Stimulated activated CD4-positive, alpha-beta T cell treated with anti-CD3 and anti-CD28 coated beads, Interleukin-2, amount 100 ng/mL, for 4 hours (primary cell): Measurements from ENCODE around the gene GPRC6A.
"Not testable (repeated sequence)": the region's sequence is repeated elsewhere in the genome, so short reads cannot be mapped to it uniquely, and the experiment has no call there.

Experiments used
- DNase-seq: peaks from one replicate; pipeline ENCODE4 v3.0.0-alpha.2; 2020; ENCODE audit warnings: low read depth

The GPRC6A gene, protein sequence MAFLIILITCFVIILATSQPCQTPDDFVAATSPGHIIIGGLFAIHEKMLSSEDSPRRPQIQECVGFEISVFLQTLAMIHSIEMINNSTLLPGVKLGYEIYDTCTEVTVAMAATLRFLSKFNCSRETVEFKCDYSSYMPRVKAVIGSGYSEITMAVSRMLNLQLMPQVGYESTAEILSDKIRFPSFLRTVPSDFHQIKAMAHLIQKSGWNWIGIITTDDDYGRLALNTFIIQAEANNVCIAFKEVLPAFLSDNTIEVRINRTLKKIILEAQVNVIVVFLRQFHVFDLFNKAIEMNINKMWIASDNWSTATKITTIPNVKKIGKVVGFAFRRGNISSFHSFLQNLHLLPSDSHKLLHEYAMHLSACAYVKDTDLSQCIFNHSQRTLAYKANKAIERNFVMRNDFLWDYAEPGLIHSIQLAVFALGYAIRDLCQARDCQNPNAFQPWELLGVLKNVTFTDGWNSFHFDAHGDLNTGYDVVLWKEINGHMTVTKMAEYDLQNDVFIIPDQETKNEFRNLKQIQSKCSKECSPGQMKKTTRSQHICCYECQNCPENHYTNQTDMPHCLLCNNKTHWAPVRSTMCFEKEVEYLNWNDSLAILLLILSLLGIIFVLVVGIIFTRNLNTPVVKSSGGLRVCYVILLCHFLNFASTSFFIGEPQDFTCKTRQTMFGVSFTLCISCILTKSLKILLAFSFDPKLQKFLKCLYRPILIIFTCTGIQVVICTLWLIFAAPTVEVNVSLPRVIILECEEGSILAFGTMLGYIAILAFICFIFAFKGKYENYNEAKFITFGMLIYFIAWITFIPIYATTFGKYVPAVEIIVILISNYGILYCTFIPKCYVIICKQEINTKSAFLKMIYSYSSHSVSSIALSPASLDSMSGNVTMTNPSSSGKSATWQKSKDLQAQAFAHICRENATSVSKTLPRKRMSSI

DNA sequence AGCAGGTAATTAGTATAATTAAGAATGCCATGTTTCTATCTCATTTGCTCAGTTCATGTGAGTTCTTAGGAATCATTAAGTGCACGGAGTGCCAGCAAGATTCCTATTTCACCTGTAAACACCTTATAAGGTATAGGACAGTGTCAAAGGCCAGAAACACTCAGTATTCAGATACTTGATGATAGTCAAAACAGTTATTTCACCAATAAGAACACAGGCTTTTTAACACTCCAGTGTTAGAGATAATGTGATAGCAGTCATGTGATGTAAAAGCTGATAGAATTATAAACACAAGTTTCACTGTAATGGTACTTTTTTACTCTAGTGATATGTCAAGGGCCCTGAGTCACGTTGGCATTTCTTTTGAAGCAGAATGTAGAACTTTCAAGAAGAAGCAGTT lies at the start of gene GPRC6A:
Gene GPRC6A (minus strand): TSS at position 101 of the 400 bp plus-strand sequence. CDS start 70 bp downstream, at position 31.
- no peak for DNase-seq

DNA sequence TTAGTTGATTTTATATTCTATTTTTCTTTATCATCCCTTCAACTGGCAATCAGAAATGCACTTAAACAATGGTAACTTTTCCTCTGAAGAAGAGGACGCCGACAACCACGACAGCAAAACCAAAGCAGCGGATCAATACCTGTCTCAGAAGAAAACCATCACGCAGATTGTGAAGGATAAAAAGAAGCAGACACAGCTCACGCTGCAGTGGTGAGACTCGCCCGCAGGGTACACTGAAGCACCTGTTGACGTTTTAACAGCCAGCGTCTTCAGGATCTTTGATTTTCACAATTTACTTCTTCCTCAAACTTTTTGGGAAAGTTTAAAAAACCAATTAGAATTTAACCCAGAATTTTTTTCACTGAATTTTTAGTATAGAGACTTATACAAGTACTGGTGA lies 48.9 kb upstream of the GPRC6A start:
- DNase-seq, result no peak

DNA sequence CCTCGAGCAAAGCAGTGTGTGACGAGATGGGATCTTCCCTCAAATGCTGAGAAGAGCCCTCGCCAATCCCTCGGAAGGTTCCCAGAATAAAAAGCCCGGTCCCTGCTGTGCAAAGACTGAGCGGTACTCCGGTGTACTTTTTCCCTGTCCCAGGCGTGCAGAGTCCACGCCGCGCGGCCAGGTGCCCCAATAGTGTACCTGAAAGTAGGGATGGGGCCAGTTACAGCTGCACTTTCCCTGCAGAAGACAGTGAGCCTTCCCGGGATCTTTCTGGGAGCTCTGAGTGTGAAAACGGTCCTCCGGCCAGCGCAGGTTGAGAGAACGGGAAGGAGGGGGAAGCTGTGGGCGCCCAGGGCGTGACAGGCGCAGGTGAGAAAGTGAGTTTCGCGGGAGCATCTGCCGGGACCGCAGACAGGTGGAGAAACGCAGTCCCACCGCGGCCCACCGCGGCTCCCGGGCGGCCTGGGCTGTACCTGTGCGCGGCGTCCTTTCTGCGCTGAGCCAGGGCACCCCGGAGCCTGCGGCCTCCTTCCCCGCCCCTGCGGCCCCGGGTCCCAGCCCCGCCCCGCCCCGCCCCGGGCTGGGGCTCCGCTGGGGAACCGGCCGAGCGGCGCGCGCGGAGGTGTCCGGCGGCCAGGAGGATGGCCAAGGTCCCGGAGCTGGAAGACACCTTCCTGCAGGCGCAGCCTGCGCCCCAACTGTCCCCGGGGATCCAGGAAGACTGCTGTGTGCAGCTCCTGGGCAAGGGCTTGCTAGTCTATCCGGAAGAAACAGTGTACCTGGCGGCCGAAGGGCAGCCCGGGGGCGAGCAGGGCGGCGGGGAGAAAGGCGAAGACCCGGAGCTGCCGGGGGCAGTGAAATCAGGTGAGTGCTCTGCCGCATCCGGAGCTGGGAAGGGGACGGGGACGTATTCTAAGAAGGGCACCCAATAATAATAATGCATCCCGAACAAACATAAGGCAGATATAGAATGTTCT lies 48.0 kb upstream of the GPRC6A start, which contains the start of gene RFX6:
Gene RFX6 (plus strand): TSS at position 608 of the 977 bp plus-strand sequence. CDS start 34 bp downstream, at position 642.
- no peak for DNase-seq

DNA sequence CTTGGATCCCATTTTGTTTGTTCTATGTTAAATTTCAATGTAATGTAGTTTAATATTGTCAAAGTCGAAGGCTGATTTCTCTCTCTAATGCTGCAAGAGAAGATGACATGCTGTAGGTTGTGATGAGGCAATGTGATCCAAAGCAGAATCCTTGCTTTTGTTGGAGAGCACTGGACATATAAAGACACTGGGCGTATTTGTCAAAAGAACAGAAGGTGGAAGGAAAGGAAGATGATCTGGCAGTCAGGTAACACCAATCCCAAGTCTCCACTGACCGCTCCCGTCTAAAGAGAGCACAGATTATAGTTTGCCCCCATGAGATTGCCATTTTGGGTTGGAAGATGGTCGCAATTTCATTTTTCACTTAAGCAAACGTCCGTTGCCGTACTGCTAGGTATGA lies 47.2 kb upstream of the GPRC6A start:
- DNase-seq, result no peak

DNA sequence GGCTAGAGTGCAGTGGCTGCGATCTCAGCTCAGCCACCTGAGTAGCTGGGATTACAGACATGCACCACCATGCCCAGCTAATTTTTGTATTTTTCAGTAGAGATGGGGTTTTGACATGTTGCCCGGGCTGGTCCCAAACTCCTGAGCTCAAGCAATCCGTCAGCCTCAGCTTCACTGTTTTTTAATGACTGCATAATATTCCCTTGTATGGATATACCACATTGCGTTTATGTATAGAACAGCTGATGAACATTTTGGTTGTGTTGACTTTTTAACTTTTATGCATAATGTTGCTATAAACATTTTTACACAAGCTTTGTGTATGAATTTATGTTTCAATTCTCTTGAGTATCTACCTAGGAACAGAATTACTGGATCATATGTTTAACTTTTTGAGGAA lies 43.9 kb upstream of the GPRC6A start:
- no peak for DNase-seq

DNA sequence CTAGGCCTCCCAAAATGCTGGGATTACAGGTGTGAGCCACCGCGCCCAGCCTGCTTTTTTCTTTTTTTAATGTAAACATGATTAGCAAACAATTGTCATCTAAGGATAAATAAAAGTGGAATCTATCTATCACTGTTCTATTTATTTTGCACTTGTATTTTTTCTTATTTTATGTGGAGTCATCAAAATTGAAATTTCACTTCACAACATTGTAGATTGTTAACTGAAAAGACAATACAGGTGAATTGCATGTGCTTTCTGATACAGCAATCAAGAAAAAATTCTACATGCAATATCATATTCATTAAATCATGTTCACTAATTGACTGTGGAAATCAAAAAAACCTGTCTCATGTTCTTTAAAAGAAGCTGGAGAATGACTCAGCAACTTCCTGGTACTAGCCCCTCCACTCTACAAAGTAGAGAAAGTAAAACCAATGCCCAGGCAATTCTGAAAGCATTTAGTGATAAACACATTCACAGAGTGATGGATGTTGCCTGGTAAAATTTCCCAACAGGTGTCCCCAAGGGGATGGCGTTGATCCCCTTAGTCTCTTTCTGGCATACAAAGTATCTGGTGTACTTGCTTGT lies 37.5 kb upstream of the GPRC6A start:
- no peak for DNase-seq

DNA sequence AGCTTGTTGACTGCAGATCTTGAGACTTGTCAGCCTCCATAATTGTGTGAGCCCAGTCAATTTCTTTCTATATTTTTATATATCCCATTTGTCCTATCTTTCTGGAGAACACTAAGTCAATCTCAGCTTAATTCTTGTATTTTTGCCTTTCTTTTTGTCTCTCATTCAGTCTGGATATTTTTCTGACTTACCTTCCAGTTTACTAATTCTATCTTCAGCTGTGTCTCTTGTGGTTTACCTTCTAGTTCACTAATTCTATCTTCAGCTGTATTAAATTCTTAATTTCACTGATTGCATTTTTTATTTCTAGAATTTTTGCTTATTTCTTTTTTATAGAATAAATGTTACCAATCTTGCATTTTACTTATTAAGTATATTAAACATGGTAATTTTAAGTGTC lies 30.4 kb upstream of the GPRC6A start:
- DNase-seq, result no peak

DNA sequence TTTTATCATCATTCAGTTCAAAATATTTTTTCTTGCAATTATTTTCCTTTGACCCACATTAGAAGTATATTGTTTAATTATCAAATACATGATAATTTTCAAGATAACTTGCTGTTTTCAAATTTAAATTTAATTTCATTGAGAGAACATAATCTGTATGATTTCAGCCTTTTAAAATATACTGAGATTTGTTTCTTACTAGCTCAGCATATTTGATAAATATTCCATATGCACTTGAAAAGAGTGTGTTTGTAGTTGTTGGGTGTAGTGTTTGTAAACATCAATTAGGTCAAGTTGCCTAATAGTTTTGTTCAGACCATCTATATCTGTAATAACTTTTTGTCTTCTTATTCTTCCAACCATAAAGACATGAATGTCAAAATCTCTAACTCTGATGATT lies 29.2 kb upstream of the GPRC6A start:
- no peak for DNase-seq

DNA sequence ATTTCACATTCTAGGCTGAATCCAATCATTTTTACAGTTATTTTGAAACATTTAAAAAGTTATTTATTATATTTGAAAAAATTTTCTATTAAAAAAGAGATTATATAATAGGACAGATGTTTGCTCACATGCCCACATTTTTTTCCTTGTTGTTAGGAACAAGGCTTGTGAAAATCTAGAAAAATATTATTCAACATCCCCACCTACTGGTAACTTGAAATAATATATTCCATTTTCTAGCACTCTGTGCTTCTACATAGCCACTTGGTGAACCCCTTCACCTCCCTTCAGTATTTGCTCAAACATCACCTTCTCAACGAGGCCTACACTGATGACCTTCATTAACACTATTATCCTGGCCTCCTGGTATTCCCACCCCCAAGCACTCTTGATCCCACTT lies 18.3 kb upstream of the GPRC6A start:
- DNase-seq, result no peak

DNA sequence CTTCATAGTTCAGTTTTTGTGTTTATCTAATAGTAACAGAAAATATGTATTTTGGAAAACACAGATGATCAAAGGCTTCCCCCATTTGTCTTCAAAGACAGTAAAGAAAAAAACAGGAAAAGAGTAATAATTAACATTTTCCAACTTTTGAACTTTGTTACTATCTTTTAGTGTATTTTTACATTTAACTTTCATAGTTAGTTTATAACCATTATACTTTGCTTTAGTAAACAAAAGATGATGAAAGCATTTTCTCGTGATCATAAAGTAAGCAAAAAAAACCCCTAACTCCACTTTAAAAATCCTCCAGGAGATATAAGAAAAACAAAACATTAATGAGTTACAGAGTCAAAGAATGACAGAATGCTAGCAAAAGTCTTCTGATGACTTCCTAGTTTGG lies 13.6 kb upstream of the GPRC6A start:
- DNase-seq, result no peak

DNA sequence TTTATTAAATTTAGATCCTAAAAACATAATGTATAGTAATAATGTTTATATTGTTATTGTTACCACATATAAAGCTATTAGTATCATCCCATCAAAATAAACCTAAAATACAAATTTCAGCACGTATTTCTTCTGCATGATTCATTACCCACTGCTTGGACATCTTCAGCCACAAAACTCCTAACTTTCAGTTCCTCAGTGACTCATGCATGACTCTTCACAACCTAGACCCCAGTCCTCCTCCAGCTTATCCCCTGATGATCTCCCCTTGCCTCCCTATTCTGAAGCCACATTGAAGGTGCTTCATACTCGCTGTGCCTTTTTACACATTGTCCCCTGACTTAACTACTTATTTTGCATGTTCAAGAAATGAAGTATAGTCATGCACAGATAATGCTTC lies 11.2 kb upstream of the GPRC6A start:
- DNase-seq, result no peak

DNA sequence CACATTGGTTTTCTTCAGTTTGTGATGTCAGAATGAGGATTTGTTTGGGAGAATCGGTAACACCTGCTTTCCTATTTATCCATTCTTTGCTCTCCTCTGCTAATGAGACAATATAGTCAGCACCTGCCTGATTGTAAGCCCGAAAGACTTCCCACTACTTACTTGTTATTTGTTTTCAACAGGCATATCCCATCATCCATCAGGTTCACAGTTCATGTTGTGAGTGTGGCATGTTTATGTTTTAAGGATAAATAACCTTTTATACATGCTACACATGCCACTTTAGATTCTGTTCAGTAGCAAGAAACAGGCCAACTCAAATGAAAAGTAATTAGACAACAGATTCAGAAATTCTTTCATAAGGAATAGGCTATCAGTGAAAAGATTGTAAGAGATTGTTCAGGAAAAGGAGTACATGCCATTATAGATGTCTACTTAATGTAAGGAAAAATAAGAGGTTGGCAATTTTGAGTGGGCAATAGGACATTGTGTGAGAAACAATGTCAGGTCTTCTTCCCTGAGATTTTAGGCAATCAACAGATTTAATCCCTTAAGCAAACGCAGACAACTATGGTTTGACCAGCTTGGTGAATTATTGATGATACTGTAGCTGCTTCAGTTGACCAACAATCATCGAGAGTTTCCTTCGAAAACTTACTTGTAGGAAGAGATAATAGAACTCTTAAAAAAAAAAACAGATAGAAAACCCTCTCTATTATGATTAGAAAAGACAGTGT lies 7.9 kb upstream of the GPRC6A start:
- DNase-seq, result no peak

DNA sequence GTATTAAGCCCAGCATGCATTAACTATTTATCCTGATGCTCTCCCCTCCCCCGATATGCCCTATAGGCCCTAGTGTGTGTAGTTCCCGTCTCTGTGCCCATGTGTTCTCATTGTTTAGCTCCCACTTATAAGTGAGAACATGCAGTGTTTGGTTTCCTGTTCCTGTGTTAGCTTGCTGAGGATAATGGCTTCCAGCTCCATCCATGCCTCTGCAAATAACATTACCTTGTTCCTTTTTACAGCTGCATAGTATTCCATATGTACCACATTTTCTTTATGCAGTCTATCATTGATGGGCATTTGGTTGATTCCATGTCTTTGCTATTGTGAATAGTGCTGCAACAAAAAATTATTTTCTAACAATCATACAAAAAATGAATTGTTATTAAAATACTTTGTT lies 5.6 kb upstream of the GPRC6A start:
- DNase-seq, result not testable (repeated sequence)

DNA sequence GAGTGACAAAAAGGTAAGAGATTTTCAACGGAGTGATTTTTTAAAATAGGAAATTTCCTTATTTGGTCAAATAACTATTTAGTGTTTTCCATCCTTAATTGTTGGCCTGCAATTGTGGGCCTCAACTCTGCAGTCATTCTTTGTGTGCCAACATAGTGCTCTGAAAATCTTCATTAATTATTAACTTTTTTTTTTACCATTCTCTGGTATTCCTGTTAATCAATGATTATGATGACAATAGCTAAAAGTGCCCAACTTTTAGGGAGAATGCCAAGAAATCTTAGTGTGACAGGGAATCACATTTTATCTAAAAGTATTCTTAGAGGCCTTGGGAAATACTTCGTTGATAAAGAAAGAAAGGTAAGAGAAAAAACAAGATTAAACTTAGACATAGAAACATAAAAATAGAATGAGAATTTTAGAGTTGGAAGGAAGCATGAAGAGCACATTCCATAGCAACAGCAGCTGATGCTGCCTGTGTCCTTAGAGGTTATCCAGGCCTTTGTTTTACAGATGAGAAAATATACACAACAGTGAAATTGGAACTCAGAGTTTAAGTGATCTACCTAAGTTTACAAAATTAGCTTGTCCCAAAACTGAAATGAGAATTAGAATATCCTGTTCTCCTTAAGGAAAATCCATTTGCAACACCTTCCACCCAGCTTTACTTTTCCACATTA lies 1.2 kb downstream of the GPRC6A start:
- DNase-seq, result no peak

DNA sequence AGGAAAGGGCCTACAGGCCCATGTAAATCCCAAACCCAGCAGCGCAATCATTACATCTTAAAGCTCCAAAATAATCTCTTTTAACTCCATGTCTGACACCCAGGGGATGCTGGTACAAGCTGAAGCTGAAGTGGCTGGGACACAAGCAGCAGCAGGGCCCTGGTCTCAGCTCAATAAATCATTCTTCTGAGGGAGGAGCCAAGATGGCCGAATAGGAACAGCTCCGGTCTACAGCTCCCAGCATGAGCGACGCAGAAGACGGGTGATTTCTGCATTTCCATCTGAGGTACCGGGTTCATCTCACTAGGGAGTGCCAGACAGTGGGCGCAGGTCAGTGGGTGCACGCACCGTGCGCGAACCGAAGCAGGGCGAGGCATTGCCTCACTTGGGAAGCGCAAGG lies 12.5 kb downstream of the GPRC6A start:
- DNase-seq, result not testable (repeated sequence)

DNA sequence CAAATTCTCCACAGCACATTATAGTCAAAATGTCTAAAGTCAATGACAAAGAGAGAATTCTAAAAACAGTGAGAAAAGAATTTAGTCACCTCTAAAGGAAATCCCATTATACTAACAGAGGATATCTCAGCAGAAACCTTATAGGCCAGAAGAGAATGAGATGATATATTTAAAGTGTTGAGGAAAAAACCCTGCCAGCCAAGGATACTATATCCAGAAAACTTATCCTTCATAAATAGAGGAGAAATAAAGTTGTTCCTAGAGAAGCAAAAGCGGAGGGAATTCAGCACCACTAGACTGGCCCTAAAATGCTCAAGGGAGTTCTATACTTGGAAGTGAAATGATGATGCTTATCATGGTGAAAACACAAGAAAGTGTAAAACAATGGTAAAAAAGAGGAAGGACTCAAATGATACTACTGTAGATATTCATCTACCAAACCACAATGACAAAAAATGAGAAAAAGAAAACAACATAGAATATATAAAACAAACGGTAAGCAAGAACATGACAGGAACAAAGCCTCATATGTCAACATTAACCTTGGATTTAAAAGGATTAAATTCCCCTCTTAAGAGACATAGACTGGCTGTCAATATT lies 16.7 kb downstream of the GPRC6A start:
- DNase-seq, result no peak

DNA sequence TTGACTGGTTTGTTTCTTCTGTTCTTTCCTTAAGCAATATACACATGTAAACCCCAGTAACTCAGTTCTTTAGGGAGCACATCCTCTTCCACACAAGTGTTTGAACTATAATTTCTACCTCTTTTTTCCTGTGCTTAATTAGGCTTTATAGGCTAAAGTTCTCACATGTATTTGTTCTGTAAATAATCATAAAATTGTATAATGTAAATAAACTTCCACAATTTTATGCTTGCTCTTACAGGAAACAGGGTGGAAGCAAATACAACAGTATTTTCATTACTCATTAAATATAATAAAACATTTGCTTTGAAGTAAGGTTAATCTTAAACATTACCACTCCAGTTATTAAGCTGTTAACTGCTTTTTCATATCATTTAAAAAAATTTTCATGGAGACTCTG lies 26.9 kb downstream of the GPRC6A start:
- no peak for DNase-seq

DNA sequence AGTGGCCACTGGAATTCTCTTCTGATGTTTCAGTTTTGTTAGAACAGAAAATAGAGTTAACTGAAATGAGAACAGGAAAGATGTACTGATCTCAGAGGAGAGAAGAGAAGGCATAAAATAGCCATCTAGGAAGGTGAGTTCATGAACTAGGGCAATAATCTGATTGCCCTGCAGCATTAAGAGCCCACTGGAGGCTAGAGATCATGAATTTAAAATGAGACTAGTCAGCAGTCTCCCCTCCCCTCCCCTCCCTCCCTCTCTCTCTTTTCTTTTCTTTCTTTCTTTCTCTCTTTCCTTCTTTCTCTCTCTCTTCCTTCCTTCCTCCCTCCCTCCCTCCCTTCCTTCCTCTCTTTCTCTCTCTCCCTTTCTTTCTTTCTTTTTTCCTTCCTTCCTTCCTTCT lies 28.9 kb downstream of the GPRC6A start:
- no peak for DNase-seq

DNA sequence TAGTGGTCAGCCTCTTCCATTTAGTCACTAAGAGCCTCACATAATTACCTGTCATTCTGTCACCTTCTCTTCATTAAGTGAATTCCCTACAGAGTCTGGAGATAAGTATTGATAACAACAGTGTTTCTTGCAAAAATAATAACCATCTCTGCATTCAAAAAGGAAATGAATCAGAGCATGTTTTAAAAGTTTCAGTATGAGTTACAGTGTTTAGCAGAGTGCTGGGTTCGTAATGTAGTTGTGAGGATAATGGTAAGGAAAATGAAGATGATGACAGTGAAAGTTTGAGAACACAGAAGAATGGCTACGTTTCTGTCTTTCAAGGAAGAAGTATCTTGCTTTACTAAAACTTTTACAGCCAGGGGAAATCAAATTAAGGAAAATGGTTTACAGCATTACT lies 31.3 kb downstream of the GPRC6A start:
- DNase-seq, result no peak

DNA sequence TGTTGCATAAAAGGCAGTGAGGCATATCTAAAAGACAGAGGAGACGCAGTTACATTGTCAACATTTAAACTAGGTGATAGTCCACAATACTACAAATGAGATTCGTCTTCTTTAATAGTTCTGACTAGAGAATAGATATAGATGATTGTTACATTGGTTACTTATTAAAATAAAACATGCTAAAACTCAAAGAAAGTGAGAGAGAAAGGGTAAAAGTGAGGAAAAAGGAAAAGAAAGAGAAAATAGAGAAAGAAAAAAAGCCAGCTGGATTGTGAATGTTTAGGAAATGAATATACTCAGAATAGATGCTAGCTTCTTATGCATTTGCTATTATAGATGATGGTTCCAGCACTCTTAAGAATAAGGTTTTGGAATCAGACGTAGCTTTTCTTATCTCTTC lies 35.7 kb downstream of the GPRC6A start:
- DNase-seq, result no peak
